Sigmoid colon (tissue), 4 donors: ENCODE data around the gene SMIM34.
"Not testable (repeated sequence)": the region's sequence is repeated elsewhere in the genome, so short reads cannot be mapped to it uniquely, and the experiment has no call there.

ENCODE experiments used
- CTCF ChIP-seq, 4 experiments: fragments of 450-650 bp in 3 of 4; fragments of 200-600 bp in 1 of 4; IDR thresholded peaks; one replicate each; pipeline ENCODE4 v1.5.1; 2016 to 2019; ENCODE audit warnings: antibody characterized with exemption in 4 of 4, mild to moderate bottlenecking in 3 of 4, moderate library complexity in 2 of 4
- EP300 ChIP-seq, 4 donors: sonication (generic); formaldehyde crosslinking; IDR thresholded peaks; one replicate each; pipeline ENCODE4 v1.6.1; 2017; ENCODE audit warnings: antibody characterized with exemption in 4 of 4
- POLR2A ChIP-seq, 2 donors: fragments of 450-650 bp; IDR thresholded peaks; one replicate each; pipeline ENCODE4 v1.6.1; 2016; ENCODE audit warnings: antibody characterized with exemption in 2 of 2, mild to moderate bottlenecking in 2 of 2, moderate library complexity in 2 of 2
- POLR2AphosphoS5 ChIP-seq, 4 donors: sonication (generic); formaldehyde crosslinking; IDR thresholded peaks; one replicate each; pipeline ENCODE4 v1.6.1; 2017; ENCODE audit warnings: antibody characterized with exemption in 4 of 4

GRCh38 chr21:34447018-34447417, 23.3 kb upstream of the SMIM34 start:
- TF ChIP-seq CTCF, POLR2A, EP300, POLR2AphosphoS5 (IDR thresholded peaks at IDR 0.05): not testable (repeated sequence)
